HepG2 (cell line): ENCODE data around the gene IFT88. TPM values are rescaled to one million over a fixed set of nuclear protein-coding genes. Genes with fewer than 3 reads are reported as not detected.
A peak's percentile ranks its signal among the peaks of the same experiment; 100 is the strongest.

Source experiments
- THRA ChIP-seq: sonication (generic); formaldehyde crosslinking; IDR thresholded peaks from 2 replicates; pipeline ENCODE4 v1.4.0; 2020; ENCODE audit warnings: missing genetic modification reagents, borderline replicate concordance
- ZNF512 ChIP-seq: sonication (generic); formaldehyde crosslinking; IDR thresholded peaks from 2 replicates; pipeline ENCODE4 v1.4.0; 2020; ENCODE audit warnings: mild to moderate bottlenecking, missing genetic modification reagents
- polyA plus RNA-seq, 8 experiments: library from polyadenylated mRNA; depleted of rRNA in 3 of 8; stranded (reverse) in 7 of 8; unstranded in 1 of 8; fragments of >200 nt; fragmentation: Illumina TruSeq in 4 of 8; extraction: Trizol in 4 of 8; gene quantifications; 2 replicates each; pipeline versions ENCODE4 v1.2.1 to v1.2.3, GENCODE V29; 2011 to 2016; ENCODE audit warnings: low read depth in 4 of 8, missing spikeins in 1 of 8, mixed read lengths in 1 of 8; ENCODE audit not compliant: insufficient read depth in 1 of 8
- total RNA-seq, 5 experiments: library from RNA; depleted of rRNA; stranded (reverse); fragments of >200 nt; fragmentation: Illumina TruSeq; extraction: Trizol; gene quantifications; 2 replicates each; pipeline ENCODE4 v1.2.3, GENCODE V29; 2016; ENCODE audit warnings: low read depth in 1 of 5
- TF ChIP-seq, protein P1 (sequence below): sonication (generic); formaldehyde crosslinking; IDR thresholded peaks from 2 replicates; pipeline ENCODE4 v1.5.0; 2020; ENCODE audit warnings: mild to moderate bottlenecking, missing genetic modification reagents, borderline replicate concordance

The IFT88 gene
- total and polyA plus RNA-seq, 2 of the 13 experiments (the other 11 are each of a cell fraction or from before 2014, with no cell fraction given) = 8.4 to 19.9 TPM

DNA sequence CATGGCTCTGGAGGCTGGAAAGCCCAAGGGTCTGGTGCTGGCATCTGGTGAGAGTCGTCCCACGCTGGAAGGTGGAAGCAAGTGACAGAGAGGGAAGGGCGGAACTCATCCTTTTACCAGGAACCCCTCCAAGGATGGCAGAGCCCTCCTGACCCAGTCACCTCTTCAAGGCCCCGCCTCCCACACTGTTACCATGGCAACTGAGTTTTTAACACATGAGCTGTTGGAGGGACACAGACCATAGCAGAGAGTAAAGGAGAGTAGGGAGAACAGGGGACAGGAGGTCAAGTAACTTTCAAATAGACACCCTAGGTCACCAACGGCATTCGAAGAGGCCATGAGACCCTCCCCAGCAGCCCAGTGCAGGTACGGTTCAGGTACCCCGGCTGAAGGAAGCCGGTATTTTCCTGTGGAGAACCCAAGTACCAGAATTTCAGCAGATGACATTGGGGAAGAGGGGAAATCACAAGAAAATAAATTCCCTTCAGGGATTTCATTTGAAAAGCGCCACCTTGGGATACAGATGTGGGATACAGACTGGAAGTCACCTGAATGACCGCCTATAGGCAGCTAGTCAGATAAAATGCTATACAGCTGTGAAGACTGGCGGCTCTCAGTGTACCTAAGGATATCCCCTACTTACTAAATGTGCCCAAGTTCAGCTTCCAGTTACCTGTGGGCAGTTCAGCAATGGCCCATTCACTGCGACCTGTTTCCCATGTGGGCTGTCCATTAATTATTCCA, 144.5 kb downstream of the IFT88 start (continued):
- TF ChIP-seq, protein P1, sequence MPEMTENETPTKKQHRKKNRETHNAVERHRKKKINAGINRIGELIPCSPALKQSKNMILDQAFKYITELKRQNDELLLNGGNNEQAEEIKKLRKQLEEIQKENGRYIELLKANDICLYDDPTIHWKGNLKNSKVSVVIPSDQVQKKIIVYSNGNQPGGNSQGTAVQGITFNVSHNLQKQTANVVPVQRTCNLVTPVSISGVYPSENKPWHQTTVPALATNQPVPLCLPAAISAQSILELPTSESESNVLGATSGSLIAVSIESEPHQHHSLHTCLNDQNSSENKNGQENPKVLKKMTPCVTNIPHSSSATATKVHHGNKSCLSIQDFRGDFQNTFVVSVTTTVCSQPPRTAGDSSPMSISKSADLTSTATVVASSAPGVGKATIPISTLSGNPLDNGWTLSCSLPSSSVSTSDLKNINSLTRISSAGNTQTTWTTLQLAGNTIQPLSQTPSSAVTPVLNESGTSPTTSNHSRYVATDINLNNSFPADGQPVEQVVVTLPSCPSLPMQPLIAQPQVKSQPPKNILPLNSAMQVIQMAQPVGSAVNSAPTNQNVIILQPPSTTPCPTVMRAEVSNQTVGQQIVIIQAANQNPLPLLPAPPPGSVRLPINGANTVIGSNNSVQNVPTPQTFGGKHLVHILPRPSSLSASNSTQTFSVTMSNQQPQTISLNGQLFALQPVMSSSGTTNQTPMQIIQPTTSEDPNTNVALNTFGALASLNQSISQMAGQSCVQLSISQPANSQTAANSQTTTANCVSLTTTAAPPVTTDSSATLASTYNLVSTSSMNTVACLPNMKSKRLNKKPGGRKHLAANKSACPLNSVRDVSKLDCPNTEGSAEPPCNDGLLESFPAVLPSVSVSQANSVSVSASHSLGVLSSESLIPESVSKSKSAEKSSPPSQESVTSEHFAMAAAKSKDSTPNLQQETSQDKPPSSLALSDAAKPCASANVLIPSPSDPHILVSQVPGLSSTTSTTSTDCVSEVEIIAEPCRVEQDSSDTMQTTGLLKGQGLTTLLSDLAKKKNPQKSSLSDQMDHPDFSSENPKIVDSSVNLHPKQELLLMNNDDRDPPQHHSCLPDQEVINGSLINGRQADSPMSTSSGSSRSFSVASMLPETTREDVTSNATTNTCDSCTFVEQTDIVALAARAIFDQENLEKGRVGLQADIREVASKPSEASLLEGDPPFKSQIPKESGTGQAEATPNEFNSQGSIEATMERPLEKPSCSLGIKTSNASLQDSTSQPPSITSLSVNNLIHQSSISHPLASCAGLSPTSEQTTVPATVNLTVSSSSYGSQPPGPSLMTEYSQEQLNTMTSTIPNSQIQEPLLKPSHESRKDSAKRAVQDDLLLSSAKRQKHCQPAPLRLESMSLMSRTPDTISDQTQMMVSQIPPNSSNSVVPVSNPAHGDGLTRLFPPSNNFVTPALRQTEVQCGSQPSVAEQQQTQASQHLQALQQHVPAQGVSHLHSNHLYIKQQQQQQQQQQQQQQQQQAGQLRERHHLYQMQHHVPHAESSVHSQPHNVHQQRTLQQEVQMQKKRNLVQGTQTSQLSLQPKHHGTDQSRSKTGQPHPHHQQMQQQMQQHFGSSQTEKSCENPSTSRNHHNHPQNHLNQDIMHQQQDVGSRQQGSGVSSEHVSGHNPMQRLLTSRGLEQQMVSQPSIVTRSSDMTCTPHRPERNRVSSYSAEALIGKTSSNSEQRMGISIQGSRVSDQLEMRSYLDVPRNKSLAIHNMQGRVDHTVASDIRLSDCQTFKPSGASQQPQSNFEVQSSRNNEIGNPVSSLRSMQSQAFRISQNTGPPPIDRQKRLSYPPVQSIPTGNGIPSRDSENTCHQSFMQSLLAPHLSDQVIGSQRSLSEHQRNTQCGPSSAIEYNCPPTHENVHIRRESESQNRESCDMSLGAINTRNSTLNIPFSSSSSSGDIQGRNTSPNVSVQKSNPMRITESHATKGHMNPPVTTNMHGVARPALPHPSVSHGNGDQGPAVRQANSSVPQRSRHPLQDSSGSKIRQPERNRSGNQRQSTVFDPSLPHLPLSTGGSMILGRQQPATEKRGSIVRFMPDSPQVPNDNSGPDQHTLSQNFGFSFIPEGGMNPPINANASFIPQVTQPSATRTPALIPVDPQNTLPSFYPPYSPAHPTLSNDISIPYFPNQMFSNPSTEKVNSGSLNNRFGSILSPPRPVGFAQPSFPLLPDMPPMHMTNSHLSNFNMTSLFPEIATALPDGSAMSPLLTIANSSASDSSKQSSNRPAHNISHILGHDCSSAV (CRISPR knock-in tag) = no peak
- TF ChIP-seq ZNF512 (CRISPR knock-in tag) (0 out of 2 replicates have a peak, but pooled peaks have one; percentile 32), THRA (CRISPR knock-in tag) (no peak)
